GM19193 (cell line): Measurements from ENCODE around the gene TRIP6.

Source experiments
- POLR2A ChIP-seq: IDR thresholded peaks from 4 replicates; pipeline ENCODE4 v1.6.1; 2011; ENCODE audit not compliant: insufficient read depth, insufficient read length; ENCODE audit errors: extremely low read depth

The TRIP6 gene

GRCh38 chr7:100897772-100898454, 30.7 kb downstream of the TRIP6 start:
- no peak for TF ChIP-seq POLR2A

- no peak for TF ChIP-seq POLR2A
Observed at GRCh38 chr7:100899432-100899831, 32.2 kb downstream of the TRIP6 start.

DNA sequence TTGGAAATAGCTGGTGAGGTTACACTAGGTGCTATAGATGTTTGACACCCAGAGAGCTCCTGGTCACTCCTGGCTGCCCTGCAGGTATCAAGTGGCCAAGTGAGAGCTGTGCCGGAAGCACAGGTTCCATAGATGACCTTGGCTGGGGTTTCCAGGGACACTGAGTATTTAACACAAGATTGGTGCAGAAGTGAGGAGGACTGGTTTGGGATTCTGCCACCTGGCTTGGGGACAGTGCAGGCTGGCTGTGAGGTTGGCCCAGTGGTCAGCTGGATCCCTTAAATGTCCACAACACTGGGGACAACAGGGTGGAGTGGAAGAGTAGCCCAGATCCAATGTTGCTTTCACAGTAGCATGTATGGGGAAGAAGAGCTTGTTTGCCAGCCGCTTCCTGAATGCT, 33.8 kb downstream of the TRIP6 start:
- no peak for TF ChIP-seq POLR2A

GRCh38 chr7:100901921-100902332, 34.7 kb downstream of the TRIP6 start:
- TF ChIP-seq POLR2A, result no peak

DNA sequence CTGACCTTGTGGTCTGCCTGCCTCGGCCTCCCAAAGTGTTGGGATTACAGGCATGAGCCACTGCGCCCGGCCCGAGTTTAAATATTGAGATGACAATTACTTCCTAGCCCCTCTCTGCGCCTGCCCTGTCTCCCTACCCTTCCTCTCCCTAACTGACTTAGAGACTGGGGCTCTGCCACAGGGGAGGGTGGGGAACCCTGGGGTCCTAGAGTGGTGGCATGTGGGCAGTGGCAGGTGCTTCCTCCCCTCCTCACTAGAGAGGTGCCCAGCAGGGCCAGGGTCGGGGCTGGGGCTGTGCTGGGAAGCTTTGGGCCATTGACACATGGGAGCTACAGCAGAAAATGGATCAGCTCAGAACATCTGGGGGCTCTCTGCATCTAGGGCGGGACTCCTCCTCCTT, 35.5 kb downstream of the TRIP6 start:
- no peak for TF ChIP-seq POLR2A

- no peak for TF ChIP-seq POLR2A
Observed at GRCh38 chr7:100908512-100908911, 41.3 kb downstream of the TRIP6 start.

- no peak for TF ChIP-seq POLR2A
Observed at GRCh38 chr7:100911484-100911883, 44.3 kb downstream of the TRIP6 start.

GRCh38 chr7:100914208-100914878, 47.2 kb downstream of the TRIP6 start:
- TF ChIP-seq POLR2A, result no peak

DNA sequence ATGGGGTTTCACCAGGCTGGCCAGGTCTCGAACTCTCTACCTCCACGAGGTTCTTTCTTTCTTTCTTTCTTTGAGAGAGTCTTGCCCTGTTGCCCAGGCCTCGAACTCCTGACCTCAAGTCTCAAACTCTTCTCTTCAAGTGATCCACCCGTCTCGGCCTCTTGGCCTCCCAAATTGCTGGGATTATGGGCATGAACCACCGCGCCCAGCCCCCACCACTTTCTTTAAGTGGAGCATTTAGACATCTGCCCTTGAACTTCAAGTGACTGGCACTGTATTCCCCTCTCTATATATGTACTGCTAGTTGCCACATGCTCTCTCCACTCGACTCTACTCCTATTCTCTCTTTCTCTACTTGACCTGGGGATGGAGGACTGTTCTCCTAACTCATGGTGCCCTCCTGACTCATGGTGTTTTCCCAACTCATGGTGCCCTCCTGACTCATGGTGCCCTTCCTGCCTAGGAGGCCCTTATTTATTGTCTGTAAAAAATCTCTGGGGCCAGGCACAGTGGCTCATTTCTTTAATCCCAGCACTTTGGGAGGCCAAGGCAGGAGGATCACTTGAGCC, 47.8 kb downstream of the TRIP6 start:
- no peak for TF ChIP-seq POLR2A

DNA sequence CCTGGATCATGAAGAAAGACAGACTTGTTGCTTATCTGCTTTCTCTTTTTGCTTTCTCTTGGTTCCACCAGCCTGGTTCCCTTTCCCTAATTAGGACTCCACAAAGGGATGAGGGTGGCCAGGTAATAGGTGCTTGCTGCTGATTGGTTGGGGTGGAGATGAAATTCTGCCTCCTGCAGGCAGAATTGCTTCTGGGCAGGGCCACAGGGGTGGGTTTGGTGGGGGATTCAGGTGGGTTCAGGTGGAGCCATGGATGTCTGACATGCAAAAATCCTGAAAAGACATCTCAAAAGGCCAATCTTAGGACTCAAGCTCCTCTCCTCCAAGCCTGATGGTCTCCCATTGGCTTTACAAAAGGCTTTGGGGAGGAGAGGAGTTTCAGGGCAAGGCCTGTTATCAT, 53.9 kb downstream of the TRIP6 start:
- no peak for TF ChIP-seq POLR2A
